GM19099 (cell line): ENCODE results near the gene EFTUD2.

Experiments
- POLR2A ChIP-seq: IDR thresholded peaks from 3 replicates; pipeline ENCODE4 v1.6.1; 2011; ENCODE audit warnings: low read depth; ENCODE audit not compliant: insufficient read length; ENCODE audit errors: extremely low read depth

EFTUD2 gene

GRCh38 chr17:44906010-44906646 lies 6.9 kb upstream of the EFTUD2 start:
- no peak for TF ChIP-seq POLR2A

GRCh38 chr17:44905006-44906000 lies 6.1 kb upstream of the EFTUD2 start:
- TF ChIP-seq POLR2A = no peak

GRCh38 chr17:44904001-44904984 lies 5.0 kb upstream of the EFTUD2 start:
- no peak for TF ChIP-seq POLR2A

- no peak for TF ChIP-seq POLR2A
These were observed 3.9 kb upstream of the EFTUD2 start for GRCh38 chr17:44903012-44903685.

GRCh38 chr17:44902135-44902760 lies 3.0 kb upstream of the EFTUD2 start:
- no peak for TF ChIP-seq POLR2A

GRCh38 chr17:44901411-44901921 lies 2.2 kb upstream of the EFTUD2 start:
- TF ChIP-seq POLR2A = no peak

- TF ChIP-seq POLR2A = no peak
These were observed 1.6 kb upstream of the EFTUD2 start for GRCh38 chr17:44900894-44901293.

GRCh38 chr17:44898768-44899073 lies 524 bp downstream of the EFTUD2 start:
- no peak for TF ChIP-seq POLR2A

GRCh38 chr17:44894642-44895041 lies 4.6 kb downstream of the EFTUD2 start:
- TF ChIP-seq POLR2A = no peak

- no peak for TF ChIP-seq POLR2A
These were observed 7.0 kb downstream of the EFTUD2 start for GRCh38 chr17:44892250-44892649.

GRCh38 chr17:44889003-44889402 lies 10.2 kb downstream of the EFTUD2 start:
- no peak for TF ChIP-seq POLR2A

GRCh38 chr17:44887971-44888954 lies 11.0 kb downstream of the EFTUD2 start:
- TF ChIP-seq POLR2A = no peak

- no peak for TF ChIP-seq POLR2A
These were observed 12.2 kb downstream of the EFTUD2 start for GRCh38 chr17:44887016-44887415.

- no peak for TF ChIP-seq POLR2A
These were observed 14.3 kb downstream of the EFTUD2 start for GRCh38 chr17:44884941-44885340.
